Epidermal melanocyte (primary cell): ENCODE measurements around the gene CYB561D1.
A peak's percentile ranks its signal among the peaks of the same experiment; 100 is the strongest.

Source experiments
- DNase-seq: peaks from one replicate; pipeline ENCODE4 v3.0.0; 2011; ENCODE audit warnings: low spot score; ENCODE audit not compliant: insufficient read length

Gene CYB561D1

DNA sequence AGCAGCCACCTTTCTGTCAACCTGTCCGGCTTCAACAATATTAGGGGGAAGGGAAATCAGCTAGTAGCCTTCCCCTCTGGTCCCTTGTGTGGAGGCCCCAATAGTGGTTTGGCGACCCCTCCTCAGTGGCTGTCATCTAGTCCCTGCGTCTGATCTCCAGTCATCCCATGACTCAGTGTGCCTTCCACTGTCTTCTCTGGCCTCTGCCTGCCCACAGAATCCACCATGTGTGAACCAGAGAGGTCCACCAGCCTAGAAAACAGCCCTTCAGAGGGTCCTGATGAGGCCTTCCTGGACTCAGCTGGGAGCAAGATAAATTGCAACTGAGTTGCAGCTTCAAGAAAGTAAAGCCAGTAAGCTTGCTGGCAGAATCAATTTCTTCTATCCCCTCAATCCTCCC, 14.0 kb upstream of the CYB561D1 start:
- no peak for DNase-seq

DNA sequence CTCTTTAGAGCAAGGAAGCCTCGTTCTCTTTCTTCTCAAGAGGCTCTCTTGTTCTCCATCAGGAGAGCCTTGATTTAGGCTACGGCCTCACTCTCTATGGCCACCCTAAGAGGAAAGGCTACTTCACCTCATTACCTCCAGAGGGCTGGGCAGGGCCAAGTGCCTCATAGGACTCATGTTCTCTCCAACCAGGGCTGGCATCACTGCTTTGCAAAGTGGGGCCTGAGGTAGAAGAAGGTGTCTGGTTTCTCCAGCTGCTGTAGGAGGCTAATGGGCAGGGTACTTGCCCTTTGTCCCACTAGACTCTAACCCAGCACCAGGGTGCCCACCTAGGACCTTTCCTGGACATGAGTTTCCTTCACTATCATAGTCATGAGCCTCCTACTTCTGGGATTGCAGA, 12.2 kb upstream of the CYB561D1 start:
- DNase-seq = no peak

DNA sequence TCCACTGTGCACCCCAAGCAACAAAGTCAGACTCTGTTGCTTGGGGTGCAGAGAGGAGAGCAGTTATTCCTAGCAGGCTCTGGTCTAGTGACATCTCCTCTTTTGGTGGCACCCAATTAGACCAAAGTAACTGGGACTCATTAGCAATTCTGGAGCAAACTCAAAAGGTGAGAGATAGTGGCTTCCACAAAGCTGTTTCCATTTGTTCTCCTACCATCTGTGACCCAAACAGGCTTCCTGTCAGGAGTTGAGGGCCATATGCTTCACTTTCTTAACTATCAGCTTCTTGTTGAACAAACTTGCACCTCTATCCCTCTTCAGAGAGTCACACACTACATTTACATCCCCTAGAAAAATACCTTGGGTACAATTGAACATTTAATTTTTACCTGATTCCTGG, 11.7 kb upstream of the CYB561D1 start:
- no peak for DNase-seq

DNA sequence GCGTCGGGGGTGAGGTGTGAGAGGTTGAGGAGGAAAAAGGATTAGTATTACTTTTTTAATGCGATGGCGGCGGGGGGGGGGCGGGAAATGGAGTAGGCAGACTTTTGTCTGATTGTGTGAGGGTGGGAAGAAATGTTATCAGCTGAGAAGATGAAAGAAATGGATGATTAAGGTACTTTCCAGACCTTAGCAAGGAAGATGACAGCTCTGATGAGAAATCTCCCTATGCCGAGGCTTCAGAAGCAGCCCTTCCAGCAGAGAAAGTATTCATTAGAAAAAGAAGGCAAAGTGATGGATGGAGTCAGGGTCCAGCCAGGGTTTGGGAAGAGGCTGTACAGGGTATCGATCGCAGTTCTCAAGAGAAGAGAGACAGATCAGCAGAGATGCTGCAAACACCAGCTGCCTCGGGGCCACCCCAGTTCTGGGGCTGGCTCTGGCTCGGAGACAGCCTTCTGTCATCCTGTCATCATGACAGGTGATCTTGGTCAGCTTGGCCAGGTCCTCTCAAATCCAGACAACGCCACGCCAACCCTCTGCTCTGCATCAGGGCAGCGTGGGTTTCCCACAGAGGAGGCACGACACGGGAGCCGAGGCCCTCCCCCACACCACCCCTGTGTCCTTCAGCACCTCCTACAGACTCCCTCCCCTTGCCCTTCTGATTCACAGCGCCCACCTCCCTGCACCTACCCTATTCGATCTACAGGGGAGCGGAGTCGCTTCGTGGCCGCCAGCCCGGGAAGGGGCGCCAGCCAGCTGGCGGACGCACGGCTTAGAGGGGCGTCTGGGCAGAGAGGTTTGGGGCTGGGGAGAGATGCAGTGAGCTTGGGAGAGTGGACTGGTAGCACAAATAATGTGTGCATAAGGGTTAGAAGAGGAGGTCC, 10.9 kb upstream of the CYB561D1 start:
- no peak for DNase-seq

DNA sequence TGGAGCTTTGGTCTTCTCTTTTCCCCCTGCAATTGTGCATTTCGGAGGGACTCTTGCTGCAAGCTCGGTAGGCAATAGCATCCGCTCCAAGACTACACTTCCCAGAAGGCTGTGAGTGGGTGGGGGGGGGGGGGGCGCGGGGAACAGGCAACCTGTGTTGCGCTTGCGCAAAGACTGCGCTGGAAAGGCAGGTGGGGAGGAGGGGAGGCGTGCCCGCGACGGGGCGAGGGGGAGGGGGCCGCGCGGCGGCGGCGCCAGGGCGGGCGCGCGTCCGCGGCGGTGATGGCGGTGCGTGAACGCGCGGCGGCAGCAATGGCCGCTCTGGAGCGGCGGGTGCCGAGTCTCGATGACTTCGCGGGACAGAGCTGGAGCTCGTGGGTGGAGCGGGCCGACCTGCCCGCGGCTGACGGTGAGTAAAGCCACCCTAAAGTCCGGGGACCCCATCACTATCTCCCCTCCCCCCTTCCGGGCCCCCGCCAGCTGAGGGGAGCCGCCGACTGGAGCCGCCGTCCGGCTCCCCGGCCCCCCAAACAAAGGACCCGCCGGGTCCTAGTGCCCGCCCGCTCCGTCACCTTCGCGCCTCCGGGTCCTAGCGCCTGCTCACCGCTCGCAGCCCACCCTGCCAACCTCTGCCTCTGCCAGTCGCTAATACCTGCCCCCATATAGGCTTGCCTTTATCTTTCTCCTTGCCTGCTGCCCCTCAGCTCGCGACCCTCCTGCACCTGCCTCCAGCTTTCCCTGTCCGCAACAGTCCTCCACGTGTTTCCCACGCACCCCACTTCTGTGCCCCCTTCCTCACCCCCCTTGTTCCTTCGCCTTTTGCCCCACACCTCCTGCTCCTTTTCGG, 10.0 kb upstream of the CYB561D1 start, which contains the start of gene ATXN7L2:
ATXN7L2 (plus strand) TSS at position 234 of the 847 bp plus-strand sequence; CDS start at position 283, 49 bp downstream.
- peak; percentile 99 for DNase-seq

DNA sequence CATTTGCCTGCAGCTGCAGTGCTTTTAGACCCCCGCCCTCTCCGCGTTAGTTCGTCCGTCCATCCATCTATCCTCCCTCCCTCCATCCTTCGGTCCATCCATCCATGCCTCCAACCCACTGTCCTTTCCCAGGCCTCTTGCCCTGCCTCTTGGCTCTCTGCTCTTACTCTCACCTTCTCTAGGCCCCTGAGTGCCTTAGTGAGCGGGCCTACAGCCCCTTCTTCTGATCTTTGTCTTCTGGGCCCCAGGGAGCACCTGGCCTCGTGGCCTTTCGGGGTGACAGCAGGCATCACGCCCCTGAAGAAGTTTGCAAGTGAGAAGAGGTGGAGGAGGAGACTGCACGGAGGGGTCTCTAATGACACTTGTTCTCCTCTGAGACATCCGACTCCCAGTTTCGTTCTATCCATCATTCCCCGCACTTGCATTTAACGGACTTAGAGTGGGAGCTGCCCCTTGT, 9.3 kb upstream of the CYB561D1 start:
- DNase-seq = no peak

DNA sequence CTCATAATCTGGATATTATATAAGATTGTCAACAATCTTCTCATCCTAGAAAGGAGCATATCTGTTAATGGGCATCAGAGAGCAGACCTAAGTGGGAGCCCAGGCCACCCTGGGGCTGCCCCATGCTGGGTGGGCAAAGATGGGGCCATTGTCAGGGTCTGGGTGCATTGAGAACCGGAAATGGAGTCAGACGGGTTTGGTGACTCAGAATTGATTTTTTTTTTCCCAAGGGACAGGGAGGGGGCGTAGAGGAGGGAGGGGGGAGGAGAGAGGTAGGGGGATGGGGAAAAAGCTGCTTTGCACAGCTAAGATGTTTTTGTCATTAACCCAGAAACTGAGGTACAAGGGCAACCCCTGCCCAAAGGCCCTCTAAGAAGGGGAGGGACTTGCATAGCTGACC, 8.9 kb upstream of the CYB561D1 start:
- DNase-seq = no peak

DNA sequence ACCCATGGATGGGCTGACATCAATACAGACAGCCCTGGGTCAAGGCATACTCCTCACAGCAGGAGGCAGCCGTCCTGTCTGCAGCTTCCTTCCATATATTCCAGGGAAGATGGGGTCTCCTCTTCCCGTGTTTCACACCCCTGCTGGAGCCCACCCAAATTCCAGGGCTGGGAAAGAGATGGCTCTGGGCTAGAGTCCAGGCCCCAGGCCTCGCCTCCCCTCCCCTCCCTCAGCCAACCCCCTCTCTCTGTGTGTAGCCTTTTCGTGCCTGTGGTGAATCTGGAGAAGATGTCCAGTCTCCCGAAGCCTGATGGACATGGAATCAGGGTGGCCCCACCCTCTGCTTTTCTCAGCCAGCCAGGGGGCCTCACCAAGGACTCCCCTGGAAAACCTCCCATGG, 6.6 kb upstream of the CYB561D1 start:
- no peak for DNase-seq

DNA sequence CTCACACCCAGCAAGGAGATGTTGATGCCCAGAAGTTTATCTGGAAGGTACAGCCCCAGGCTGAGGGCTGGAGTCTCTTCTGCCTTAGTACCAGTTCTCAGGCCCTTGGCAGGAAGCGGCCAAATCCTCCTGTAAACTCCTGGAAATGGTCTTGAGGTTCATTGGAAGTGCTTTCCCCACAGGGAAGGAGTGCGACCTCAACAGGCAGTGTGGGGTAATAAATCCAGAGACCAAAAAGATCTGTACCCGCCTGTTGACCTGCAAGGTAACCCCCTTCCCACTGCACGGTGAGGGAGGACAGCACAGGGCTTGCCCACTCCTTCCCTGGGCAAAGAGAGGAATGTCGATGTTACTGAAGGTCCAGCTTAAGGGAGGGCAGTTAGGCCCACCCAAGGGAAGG, 5.7 kb upstream of the CYB561D1 start:
- DNase-seq = no peak

DNA sequence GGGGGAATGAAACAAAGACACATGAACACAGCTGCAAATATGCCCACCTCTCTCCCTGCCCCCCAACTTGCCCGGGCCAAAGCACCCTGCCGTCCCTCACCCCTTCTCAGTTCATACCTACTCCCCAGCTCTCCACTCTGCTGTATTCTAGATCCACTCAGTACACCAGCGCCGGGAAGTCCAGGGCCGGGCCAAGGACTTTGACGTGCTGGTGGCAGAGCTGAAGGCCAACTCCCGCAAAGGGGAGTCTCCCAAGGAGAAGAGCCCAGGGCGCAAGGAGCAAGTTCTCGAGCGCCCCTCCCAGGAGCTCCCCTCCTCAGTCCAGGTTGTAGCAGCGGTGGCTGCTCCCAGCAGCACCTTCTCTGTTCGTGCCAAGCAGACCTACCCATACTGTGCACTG, 5.2 kb upstream of the CYB561D1 start:
- DNase-seq = no peak

DNA sequence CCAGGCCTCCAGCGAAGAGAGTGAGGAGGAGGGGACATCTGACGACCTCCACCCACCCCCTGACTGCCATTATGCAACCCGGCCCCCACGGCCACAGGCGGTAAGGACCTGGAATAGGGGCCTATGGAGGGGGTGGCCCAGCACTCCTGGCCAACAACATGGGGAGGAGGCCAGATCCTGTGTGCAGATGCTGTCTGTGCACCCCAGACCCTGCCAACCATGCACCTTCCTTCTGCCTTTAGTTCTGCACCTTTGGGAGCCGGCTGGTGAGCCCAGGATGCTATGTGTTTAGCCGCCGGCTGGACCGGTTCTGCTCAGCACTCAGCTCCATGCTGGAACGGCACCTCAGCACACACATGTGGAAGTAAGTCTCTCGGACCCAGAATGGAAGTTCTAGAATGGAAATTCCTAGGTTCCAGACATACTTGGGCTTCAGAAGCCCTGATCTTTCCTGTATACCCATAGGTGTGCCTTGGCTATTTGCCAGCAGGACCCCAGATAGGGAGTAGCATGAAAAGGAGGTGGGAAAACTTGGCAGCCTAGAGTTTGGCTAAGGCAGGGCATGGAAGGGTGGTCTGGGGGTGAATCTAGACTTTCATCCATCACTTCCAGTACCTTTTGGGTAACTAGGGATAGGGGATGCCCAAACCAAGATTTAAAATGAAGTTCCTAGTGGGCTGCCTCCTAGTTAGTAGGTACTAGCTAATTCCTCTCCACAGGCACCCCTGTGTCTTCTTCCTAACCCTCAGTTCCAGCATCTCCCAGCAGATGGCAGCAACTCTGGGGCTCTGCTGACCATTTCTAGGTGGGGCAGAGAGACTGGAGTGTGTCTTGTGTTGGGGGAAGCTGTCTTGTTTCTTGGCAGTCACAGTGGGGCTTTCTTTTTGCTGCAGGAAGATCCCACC, 3.6 kb upstream of the CYB561D1 start:
- DNase-seq = peak; percentile 80

DNA sequence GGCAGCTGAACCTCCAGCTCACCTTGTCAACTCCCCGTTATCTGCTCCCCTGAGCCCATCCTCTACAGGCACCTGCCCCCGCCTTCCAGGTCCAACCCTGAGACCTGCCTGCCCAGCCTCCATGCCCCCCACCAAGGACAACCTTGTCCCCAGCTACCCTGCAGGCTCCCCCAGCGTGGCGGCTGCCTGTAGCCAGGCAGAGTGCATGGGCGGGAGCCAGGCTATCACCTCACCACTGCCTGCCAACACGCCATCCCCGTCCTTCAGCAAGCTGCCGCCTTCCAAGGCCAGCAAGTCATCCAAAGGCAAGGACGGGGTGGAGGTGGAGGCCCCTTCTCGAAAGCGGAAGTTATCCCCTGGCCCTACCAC, 3.0 kb upstream of the CYB561D1 start:
- DNase-seq = no peak

DNA sequence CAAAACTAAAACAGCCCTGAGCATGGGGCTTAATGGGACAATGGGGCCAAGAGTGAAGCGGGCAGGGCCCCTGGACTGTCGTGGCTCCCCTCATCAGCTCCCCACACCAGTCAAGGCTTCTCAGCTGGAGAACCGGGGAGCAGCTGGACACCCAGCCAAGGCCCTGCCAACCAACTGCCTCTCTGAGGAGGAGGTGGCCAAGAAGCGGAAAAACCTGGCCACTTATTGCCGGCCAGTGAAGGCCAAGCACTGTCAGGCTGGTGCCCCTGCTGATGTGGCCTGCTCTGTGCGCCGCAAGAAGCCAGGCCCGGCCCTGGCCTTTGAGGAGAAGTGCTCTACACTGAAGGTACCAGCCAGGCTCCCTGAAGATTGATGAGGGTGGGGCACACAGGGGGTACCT, 2.5 kb upstream of the CYB561D1 start:
- DNase-seq = no peak

DNA sequence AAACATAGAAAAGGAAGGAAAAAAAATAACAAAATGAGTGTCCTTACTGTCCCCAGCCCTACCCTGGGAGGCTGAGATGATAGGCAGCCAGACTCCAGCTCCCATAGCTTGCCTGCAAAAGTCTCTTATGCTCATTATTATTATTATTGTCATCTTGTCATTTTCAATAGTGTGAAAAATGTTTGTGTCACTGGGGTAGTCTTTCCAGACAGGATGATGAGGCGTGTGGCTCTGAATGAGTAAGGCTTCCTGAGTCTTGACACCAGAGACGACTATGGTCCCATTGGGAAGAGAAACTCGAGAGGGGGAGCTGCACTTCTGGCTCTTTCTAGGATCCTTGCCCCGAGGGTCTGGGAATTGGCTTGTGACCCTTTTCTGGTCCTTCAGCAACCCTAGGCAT, 1.1 kb upstream of the CYB561D1 start:
- no peak for DNase-seq

DNA sequence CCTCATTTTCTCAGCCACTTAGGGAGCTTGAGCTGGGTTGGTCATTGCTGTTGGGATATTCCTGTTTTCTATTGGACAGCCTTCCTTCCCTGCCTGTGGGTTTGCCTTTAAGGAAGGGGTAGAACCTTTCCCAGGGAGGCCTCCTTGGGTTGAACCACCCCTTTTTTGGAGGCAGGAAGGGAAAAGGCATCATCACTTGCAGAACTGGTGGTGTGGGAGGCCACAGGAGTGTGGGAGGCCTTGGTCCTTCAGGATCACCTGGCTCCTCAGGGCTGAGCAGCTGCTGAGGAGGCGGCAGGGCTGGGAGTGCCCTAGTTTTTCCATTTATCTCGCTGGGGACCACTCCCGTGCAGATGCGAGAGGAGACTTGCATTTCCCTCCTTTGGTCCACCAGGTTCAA, 667 bp upstream of the CYB561D1 start:
- no peak for DNase-seq

DNA sequence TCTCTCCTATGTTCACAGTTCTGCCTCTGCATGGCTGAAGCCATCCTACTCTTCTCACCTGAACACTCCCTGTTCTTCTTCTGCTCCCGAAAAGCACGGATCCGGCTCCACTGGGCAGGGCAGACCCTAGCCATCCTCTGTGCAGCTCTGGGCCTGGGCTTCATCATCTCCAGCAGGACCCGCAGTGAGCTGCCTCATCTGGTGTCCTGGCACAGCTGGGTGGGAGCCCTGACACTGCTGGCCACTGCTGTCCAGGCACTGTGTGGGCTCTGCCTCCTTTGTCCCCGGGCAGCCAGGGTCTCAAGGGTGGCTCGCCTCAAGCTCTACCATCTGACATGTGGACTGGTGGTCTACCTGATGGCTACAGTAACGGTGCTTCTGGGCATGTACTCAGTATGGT, 1.8 kb downstream of the CYB561D1 start:
- DNase-seq = no peak

DNA sequence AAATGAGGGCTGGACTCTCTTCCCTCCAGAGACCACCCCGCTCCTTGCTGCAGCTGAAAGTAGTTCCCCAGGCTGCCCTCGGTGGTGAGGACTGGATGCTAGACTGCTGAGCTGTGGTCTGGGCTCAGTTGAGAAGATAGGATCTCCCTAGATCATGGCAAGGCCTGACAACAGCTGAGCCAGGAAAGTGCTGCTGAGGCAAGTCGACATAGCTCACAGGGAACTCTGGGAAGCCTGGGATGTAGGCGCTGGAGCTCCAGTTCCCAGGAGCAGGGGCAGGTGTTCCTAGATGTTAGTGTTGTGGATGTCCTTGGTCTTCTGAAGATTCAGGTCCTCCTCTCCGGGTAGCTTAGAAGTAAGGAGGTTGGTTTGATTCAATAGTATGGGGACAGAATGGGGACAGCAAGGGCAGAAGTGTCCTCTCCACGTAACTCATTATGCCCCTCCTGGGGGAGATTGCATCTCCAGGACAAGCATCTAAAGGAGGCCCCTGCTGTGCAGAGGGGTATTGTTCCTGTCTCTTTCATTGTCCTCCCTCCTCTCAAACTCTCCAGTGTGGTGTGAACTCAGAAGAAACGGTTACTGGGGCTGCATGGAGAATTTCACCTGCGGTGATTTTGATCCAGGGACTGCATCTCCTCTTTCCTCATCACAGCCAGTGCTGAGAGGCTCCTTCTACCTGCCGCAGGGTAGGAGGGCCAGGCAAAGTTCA, 3.7 kb downstream of the CYB561D1 start:
- no peak for DNase-seq

DNA sequence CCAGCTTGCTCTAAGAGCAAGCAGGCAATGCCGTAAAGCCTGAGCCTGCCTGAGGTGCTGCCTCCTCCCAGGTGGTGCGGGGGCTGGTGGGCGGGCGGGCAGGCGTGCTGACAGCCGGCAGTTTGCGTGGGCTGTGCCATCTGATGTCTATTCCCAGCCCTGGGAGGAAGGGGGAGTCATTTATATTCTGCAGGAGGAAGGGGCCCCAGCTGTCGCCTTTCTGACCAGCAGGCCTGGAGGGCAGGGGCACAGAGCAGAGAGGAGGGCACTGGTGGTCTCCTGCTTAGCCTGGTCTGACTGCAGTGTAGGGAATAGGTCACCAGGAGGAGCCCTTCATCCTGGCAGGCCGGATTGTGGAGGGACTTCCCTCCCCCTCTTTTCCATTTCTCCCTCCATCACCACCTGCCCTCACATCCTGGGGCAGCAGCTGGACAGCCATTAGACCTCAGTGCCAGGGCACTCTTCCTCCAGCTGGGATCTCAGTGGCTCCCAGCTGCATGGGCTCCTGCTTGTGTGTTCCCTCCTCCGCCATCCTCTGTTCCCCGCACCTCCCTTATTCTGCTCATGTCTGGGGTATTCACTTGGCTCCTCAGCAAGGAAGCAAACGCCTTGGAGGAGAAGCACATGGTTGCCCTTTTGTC, 4.4 kb downstream of the CYB561D1 start:
- DNase-seq = no peak

DNA sequence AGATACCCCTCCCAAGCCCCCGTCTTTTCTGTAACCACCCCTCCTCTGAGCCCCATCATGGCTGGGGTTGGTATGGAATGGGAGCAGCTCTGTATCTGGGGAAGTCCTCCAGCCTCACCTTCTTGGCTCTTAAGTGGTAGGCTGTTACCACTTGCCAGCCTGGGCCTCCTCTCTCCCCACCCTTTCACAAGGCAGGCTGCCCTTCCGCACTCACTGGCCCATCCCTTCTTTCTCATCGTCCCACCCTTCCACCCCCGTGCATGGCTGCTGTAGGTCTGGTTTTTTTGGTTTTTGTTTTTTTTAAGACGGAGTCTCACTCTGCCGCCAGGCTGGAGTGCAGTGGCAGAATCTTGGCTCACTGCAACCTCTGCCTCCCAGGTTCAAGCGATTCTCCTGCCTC, 5.2 kb downstream of the CYB561D1 start:
- no peak for DNase-seq
